Kidney glomerular epithelial cell (primary cell): ENCODE data around the gene ITGB1BP1.
"Not testable (repeated sequence)": the region's sequence is repeated elsewhere in the genome, so short reads cannot be mapped to it uniquely, and the experiment has no call there.

Source experiments
- DNase-seq: peaks from one replicate; lab custom pipeline; 2025; lab: John Stamatoyannopoulos, UW

ITGB1BP1 gene

GRCh38 chr2:9400268-9401058, 22.9 kb downstream of the ITGB1BP1 start:
- DNase-seq, result no peak

- no peak for DNase-seq
Observed at GRCh38 chr2:9398881-9399780, 24.2 kb downstream of the ITGB1BP1 start.

- DNase-seq, result not testable (repeated sequence)
Observed at GRCh38 chr2:9398251-9398650, 25.1 kb downstream of the ITGB1BP1 start.

GRCh38 chr2:9397201-9397600, 26.1 kb downstream of the ITGB1BP1 start:
- no peak for DNase-seq

GRCh38 chr2:9394816-9395215, 28.5 kb downstream of the ITGB1BP1 start:
- no peak for DNase-seq

DNA sequence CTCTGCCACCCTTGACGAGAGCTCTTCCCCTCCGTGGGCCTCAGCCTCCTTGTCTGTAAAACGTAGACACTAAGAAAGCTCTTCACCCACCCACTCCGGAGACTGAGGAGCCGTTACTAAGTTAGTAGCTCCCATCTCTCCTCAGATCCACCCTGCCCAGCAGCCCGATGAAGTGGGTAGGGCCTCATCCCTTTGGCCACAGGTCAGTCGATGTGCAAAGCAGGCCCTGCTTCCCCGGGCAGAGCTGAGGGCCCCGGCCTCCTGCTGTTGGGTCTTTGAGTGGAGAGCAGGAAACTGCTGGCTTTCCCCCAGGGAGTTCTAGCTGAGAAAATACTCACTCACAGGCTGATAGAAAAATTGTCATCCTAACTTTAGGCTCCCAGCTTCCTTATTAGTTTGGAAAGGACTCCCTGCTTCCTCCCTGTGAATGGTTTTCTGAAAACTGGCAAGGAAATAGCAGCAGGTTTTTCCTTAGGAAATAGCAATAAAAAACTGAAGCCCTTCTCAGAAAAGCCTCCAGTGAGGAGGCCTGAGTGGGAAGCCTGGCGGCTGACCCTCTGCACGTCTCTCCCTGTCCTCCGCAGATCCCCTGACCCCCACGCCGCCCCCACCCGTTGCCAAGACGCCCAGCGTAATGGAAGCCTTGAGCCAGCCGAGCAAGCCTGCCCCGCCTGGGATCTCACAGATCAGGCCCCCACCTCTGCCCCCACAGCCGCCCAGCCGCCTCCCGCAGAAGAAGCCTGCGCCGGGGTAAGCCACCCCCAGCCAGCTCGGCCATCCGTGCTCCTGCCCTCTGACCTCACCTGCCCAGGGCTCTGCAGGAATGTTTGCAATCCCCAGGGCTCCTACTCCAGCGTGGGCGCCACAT, 30.2 kb downstream of the ITGB1BP1 start:
- DNase-seq, result no peak

- no peak for DNase-seq
Observed at GRCh38 chr2:9391961-9392720, 31.2 kb downstream of the ITGB1BP1 start.

- DNase-seq, result no peak
Observed at GRCh38 chr2:9390991-9391390, 32.3 kb downstream of the ITGB1BP1 start.

- no peak for DNase-seq
Observed at GRCh38 chr2:9390151-9390850, 33.0 kb downstream of the ITGB1BP1 start.

DNA sequence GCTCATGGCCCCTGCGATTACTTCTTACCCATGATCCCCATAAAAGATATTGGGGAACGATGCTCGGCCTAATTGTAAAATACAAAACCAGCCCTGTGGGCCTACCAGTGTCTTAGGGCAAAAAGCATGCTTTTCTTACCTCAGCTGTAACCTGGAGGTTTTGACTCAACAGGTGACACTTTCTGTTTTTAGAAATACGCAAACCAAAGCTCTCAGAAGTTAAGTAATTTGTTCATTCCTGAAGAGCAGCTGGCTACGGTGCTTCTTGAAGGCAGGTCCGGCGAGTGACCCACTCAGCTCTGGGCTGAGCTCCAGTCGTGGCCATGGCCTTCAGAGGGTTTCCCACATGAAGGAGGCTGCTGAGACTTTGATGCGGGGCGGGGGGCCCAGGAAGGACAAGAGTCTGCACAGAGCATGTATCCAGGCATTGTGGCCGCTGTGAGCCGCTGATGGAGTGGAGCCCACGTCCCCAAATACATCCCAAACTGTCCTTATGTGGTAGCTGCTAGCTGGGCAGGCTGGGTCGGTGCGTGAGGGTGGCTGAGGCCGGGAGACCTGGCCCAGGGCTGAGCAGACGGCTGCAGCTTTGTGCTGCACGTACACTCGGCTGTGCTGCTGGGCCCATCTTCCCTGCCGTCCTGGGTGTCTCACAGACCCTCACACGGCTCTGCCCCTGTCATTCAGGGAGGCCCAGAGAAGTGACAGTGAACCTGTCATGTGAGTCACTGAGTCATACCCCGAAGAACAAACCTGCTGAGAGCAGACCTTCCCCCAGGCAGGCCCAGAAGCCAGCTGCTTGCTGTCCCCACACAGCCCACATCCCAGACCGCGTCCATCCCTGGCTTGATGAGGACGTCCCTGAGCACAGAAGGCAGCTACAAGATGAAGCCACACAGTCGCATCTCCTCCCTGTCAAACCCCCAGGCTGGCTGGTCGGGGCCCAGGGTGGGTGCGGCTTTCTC, 34.1 kb downstream of the ITGB1BP1 start:
- no peak for DNase-seq

DNA sequence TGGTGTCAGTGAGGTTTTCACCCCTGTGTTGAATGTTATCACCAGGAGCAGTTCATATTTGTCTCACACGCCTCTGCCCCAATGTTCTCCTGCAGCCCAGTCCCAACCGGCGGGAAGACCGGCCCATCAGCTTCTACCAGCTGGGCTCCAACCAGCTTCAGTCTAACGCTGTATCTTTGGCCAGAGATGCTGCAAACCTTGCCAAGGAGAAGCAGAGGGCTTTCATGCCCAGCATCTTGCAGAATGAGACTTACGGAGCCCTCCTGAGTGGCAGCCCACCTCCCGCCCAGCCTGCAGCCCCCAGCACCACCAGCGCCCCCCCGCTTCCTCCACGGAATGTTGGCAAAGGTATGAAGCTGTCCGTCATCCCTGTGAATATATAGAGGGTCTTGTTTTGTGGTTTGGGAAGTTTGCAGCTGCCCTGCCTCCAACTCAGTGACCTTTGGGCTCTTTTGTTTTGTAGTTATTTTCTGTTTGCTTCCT, 35.1 kb downstream of the ITGB1BP1 start:
- DNase-seq, result no peak

GRCh38 chr2:9385841-9386240, 37.5 kb downstream of the ITGB1BP1 start:
- no peak for DNase-seq

GRCh38 chr2:9384521-9384920, 38.8 kb downstream of the ITGB1BP1 start:
- no peak for DNase-seq

- no peak for DNase-seq
Observed at GRCh38 chr2:9382604-9383235, 40.6 kb downstream of the ITGB1BP1 start.

- no peak for DNase-seq
Observed at GRCh38 chr2:9380702-9381628, 42.4 kb downstream of the ITGB1BP1 start.

DNA sequence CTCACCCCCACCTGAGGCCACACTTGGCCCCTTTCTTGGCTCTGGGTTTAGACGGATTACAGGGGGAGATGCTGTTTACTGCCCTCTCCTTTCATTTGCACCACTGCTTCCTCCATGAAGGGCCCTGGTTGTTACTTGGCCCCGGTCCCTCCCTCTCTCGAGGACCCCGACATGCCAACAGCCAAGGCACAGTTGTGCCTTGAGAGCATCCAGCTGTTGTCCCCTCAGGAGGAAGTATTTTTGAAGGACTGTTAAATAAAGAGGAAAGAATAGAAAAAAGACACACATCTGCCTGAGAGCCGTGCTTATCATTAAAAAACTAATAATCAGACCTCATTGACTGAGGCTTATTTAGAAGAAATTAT, 44.0 kb downstream of the ITGB1BP1 start:
- no peak for DNase-seq

- no peak for DNase-seq
Observed at GRCh38 chr2:9378433-9379390, 44.6 kb downstream of the ITGB1BP1 start.
